GM18502 (cell line): ENCODE data around the gene STIM2.

Source experiments
- ATAC-seq: cut with Tn5 transposase; IDR thresholded peaks from one replicate; pipeline ENCODE4 v1.9.1; 2021; ENCODE audit warnings: mild to moderate bottlenecking; ENCODE audit not compliant: unreplicated experiment, poor library complexity

STIM2 gene

DNA sequence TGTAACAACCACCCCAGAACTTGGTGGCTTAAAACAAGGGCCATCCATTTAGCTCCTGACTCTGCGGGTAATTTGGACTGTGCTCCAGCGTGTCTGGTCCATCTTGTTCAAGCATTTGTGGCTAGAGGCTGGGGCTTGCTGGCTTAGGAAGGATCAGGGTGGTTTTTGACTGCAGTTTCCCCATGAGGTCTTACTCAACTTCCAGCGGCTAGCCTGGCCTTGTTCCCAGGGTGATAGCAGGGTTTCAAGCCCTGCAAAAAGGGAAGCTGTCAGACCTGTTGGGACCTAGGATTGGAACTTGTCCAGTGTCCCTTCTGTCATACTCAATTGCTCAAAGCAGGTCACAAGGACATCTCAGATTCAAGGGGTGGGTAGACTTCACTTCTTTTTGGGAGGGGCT is 205.9 kb downstream of the STIM2 start:
- no peak for ATAC-seq

DNA sequence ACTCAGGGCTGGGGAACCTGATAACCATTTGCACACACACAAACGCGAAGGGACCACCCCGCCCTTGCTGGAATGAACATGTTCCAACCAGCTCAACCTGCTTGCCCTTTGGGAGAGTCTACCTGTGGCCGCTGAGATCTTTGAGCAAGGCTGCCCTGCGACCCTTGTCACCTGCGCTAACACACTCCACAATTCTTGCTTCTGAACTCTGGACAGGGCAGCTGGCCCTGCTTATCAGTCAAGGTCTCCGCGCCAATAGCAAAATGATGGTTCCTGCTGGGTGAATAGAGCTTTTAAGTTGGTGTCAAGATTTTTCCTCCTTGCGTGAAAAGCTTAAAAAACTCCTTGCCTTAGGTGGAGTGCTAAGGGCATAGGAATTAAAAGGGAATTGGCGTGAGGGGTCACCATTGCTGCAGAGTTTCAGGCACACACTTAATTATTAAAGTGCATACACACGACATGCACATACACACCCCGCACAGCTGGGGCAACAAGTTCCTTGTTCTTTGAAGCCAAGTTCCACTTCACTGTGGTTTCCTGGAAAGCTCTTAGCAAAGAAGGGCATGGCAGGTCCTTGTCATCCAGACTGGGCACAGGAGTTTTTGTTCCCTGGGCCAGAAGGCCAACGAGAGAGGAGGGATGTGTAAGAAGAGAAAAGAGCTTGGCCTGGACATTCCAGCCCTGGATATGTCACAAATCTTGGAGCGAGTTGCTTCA is 207.7 kb downstream of the STIM2 start:
- ATAC-seq = no peak
